Immature natural killer cell (primary cell): ENCODE data around the gene SFT2D2. TPM values are rescaled to one million over a fixed set of nuclear protein-coding genes. Genes with fewer than 3 reads are reported as not detected.

Experiments
- DNase-seq, 3 donors: peaks; one replicate each; pipeline ENCODE4 v3.0.0; 2022; ENCODE audit warnings: mixed read lengths in 1 of 3
- H3K27ac Mint-ChIP-seq, 6 donors: one replicate each; pipeline ENCODE4 v1.8.0; 2020; ENCODE audit warnings: mixed read lengths in 6 of 6, mild to moderate bottlenecking in 5 of 6, inconsistent platforms in 4 of 6, moderate library complexity in 3 of 6
- H3K27me3 Mint-ChIP-seq, 3 donors: one replicate each; pipeline ENCODE4 v1.8.0; 2020 to 2021; ENCODE audit warnings: low read depth in 3 of 3, mild to moderate bottlenecking in 3 of 3, mixed read lengths in 3 of 3, moderate library complexity in 3 of 3, inconsistent platforms in 1 of 3
- H3K36me3 Mint-ChIP-seq, 3 donors: one replicate each; pipeline ENCODE4 v1.8.0; 2020; ENCODE audit warnings: mixed read lengths in 3 of 3, inconsistent platforms in 2 of 3, mild to moderate bottlenecking in 2 of 3
- H3K4me1 Mint-ChIP-seq, 2 donors: one replicate each; pipeline ENCODE4 v1.8.0; 2020; ENCODE audit warnings: inconsistent platforms in 2 of 2, mild to moderate bottlenecking in 2 of 2, mixed read lengths in 2 of 2, moderate library complexity in 1 of 2
- H3K4me3 Mint-ChIP-seq, 5 donors: one replicate each; pipeline ENCODE4 v1.8.0; 2020; ENCODE audit warnings: mild to moderate bottlenecking in 5 of 5, mixed read lengths in 5 of 5, inconsistent platforms in 3 of 5, moderate library complexity in 3 of 5
- H3K9me3 Mint-ChIP-seq, 6 donors: one replicate each; pipeline ENCODE4 v1.8.0; 2020; ENCODE audit warnings: mild to moderate bottlenecking in 6 of 6, mixed read lengths in 6 of 6, inconsistent platforms in 4 of 6, moderate library complexity in 3 of 6
- polyA plus RNA-seq, 3 donors: library from polyadenylated mRNA; unstranded; fragments of 300-500 nt; fragmentation: Illumina TruSeq; gene quantifications; one replicate each; pipeline ENCODE4 v1.2.3, GENCODE V29; 2021

SFT2D2 gene
- polyA plus RNA-seq, 3 donors from 2014 or later = 31.1 to 72.6 (median 46.7) TPM

GRCh38 chr1:168287237-168287664, 61.4 kb downstream of the SFT2D2 start:
- H3K36me3 Mint-ChIP-seq = peaks cover 0 to 17% (median 8%) of the 10 kb centered on the region in 3 donors
- peak in 1 of 3 donors; percentile 6 for DNase-seq
- peaks cover 0 to 3% (median 0%) of the 10 kb centered on the region in 3 donors for H3K27me3 Mint-ChIP-seq
- H3K9me3 Mint-ChIP-seq = no peaks in the 10 kb centered on the region
- peaks cover 13 to 23% of the 10 kb centered on the region in 2 donors for H3K4me1 Mint-ChIP-seq
- H3K4me3 Mint-ChIP-seq = no peak overlapping the region
- peak overlapping the region in 1 of 6 donors; percentile 37 for H3K27ac Mint-ChIP-seq

- no peak for DNase-seq
- Mint-ChIP-seq H3K4me3 (no peak overlapping the region), H3K4me1 (peaks cover 13 to 23% of the 10 kb centered on the region in 2 donors), H3K36me3 (peaks cover 6 to 22% (median 16%) of the 10 kb centered on the region in 3 donors), H3K27ac (no peak overlapping the region), H3K27me3 (peaks cover 0 to 3% (median 0%) of the 10 kb centered on the region in 3 donors), H3K9me3 (no peaks in the 10 kb centered on the region)
Measured at GRCh38 chr1:168288311-168289052, 62.7 kb downstream of the SFT2D2 start.

GRCh38 chr1:168291222-168291837, 65.5 kb downstream of the SFT2D2 start:
- no peaks in the 10 kb centered on the region for H3K27me3 Mint-ChIP-seq
- no peaks in the 10 kb centered on the region for H3K9me3 Mint-ChIP-seq
- H3K27ac Mint-ChIP-seq = no peak overlapping the region
- peaks cover 11 to 14% of the 10 kb centered on the region in 2 donors for H3K4me1 Mint-ChIP-seq
- no peak overlapping the region for H3K4me3 Mint-ChIP-seq
- peaks cover 13 to 29% (median 25%) of the 10 kb centered on the region in 3 donors for H3K36me3 Mint-ChIP-seq
- DNase-seq = no peak

- Mint-ChIP-seq H3K27ac (no peak overlapping the region), H3K4me3 (no peak overlapping the region), H3K36me3 (peaks cover 19 to 33% (median 29%) of the 10 kb centered on the region in 3 donors), H3K9me3 (no peaks in the 10 kb centered on the region), H3K27me3 (no peaks in the 10 kb centered on the region), H3K4me1 (no peaks in the 10 kb centered on the region)
- no peak for DNase-seq
Measured at GRCh38 chr1:168293356-168293755, 67.6 kb downstream of the SFT2D2 start.

GRCh38 chr1:168295411-168296114, 69.8 kb downstream of the SFT2D2 start:
- H3K27me3 Mint-ChIP-seq = no peaks in the 10 kb centered on the region
- no peak for DNase-seq
- H3K27ac Mint-ChIP-seq = no peak overlapping the region
- peaks cover 19 to 33% (median 29%) of the 10 kb centered on the region in 3 donors for H3K36me3 Mint-ChIP-seq
- H3K4me3 Mint-ChIP-seq = no peak overlapping the region
- no peaks in the 10 kb centered on the region for H3K9me3 Mint-ChIP-seq
- H3K4me1 Mint-ChIP-seq = no peaks in the 10 kb centered on the region

- peaks cover 19 to 25% (median 24%) of the 10 kb centered on the region in 3 donors for H3K36me3 Mint-ChIP-seq
- no peak for DNase-seq
- no peaks in the 10 kb centered on the region for H3K4me1 Mint-ChIP-seq
- no peaks in the 10 kb centered on the region for H3K27me3 Mint-ChIP-seq
- H3K4me3 Mint-ChIP-seq = no peak overlapping the region
- no peak overlapping the region for H3K27ac Mint-ChIP-seq
- H3K9me3 Mint-ChIP-seq = no peaks in the 10 kb centered on the region
Measured at GRCh38 chr1:168297019-168297730, 71.4 kb downstream of the SFT2D2 start.

GRCh38 chr1:168298446-168298845, 72.6 kb downstream of the SFT2D2 start:
- Mint-ChIP-seq H3K9me3 (no peaks in the 10 kb centered on the region), H3K36me3 (peaks cover 13 to 25% (median 20%) of the 10 kb centered on the region in 3 donors), H3K4me1 (no peaks in the 10 kb centered on the region), H3K27ac (no peak overlapping the region), H3K27me3 (no peaks in the 10 kb centered on the region), H3K4me3 (no peak overlapping the region)
- no peak for DNase-seq

GRCh38 chr1:168300626-168301025, 74.8 kb downstream of the SFT2D2 start:
- no peak overlapping the region for H3K27ac Mint-ChIP-seq
- no peak overlapping the region for H3K4me3 Mint-ChIP-seq
- H3K9me3 Mint-ChIP-seq = no peaks in the 10 kb centered on the region
- peaks cover 13 to 32% (median 23%) of the 10 kb centered on the region in 3 donors for H3K36me3 Mint-ChIP-seq
- H3K27me3 Mint-ChIP-seq = no peaks in the 10 kb centered on the region
- no peak for DNase-seq
- H3K4me1 Mint-ChIP-seq = no peaks in the 10 kb centered on the region

GRCh38 chr1:168301664-168302320, 76.0 kb downstream of the SFT2D2 start:
- H3K9me3 Mint-ChIP-seq = no peaks in the 10 kb centered on the region
- no peaks in the 10 kb centered on the region for H3K27me3 Mint-ChIP-seq
- no peak for DNase-seq

More at GRCh38 chr1:168301664-168302320, 76.0 kb downstream of the SFT2D2 start:
- Mint-ChIP-seq H3K4me3 (no peak overlapping the region), H3K36me3 (peaks cover 8 to 33% (median 24%) of the 10 kb centered on the region in 3 donors), H3K27ac (no peak overlapping the region), H3K4me1 (no peaks in the 10 kb centered on the region)

Other genes starting within 250 kb of the SFT2D2 start
- not detected for gene GPR161, start 89.1 kb upstream of the SFT2D2 start, polyA plus RNA-seq
- gene TIPRL, start 47.0 kb upstream of the SFT2D2 start, polyA plus RNA-seq = 10 to 100 TPM; 26.9 to 51.6 (median 51.4) TPM
- gene TBX19, start 54.9 kb downstream of the SFT2D2 start, polyA plus RNA-seq = 1 to 10 TPM; 1.2 to 6.2 (median 3.4) TPM